ENCODE measurements around the gene PPP1R14C. TPM values are rescaled to one million over a fixed set of nuclear protein-coding genes. Genes with fewer than 3 reads are reported as not detected.

The PPP1R14C gene
- total and polyA plus RNA-seq, 2 donors (not counting 3 experiments of a cell fraction or from before 2014, with no cell fraction given), result not detected

DNA sequence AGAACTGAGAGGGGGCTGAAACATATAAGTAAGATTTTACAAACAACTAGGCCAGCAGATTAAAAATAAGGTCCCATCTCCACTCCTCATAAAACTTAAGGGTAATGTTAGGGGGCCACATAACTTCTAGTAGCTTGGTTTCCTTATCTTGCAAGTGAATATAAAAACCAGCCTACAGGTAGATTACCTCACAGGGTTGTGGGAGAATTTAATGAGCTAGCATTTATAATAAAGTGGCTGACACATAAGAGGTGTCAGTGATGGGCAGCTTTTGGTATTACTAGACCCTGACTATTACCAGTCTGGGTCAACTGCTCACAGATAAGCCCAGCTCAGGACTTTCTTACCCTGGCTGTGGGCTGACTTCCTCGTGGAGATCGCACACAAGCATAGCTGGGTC, 9.2 kb upstream of the PPP1R14C start:
- Histone ChIP-seq H3K4me2 (ENCODE audit: insufficient read depth, low read length) (no peak overlapping the region), H4K20me1 (replicated peaks; ENCODE audit: control insufficient read depth, extremely low read depth, insufficient read depth, low read length) (no peaks in the 10 kb centered on the region), H2AFZ (ENCODE audit: low read depth, low read length) (no peak overlapping the region), H3K27me3 (ENCODE audit: control insufficient read depth in 2 of 2, insufficient read depth in 2 of 2, low read length in 2 of 2) (peaks cover 0 to 2% of the 10 kb centered on the region in 2 experiments), H3K36me3 (ENCODE audit: control insufficient read depth in 2 of 2, extremely low read depth in 1 of 2, insufficient read depth in 2 of 2, low read length in 2 of 2) (no peaks in the 10 kb centered on the region), H3K4me1 (ENCODE audit: control insufficient read depth, extremely low read depth, insufficient read depth, low read length) (no peaks in the 10 kb centered on the region), H3K79me2 (ENCODE audit: control insufficient read depth, insufficient read depth, low read length) (no peaks in the 10 kb centered on the region), H3K9me1 (replicated peaks; ENCODE audit: control insufficient read depth, extremely low read depth, insufficient read depth, low read length) (no peaks in the 10 kb centered on the region), H3K27ac (ENCODE audit: insufficient read depth, low read depth, low read length) (no peak overlapping the region), H3K9me3 (replicated peaks; ENCODE audit: control insufficient read depth, insufficient read depth, low read length) (no peaks in the 10 kb centered on the region), H3K9ac (replicated peaks; ENCODE audit: extremely low read depth, insufficient read depth, low read length) (no peak overlapping the region), H3K4me3 (replicated peaks in 1 of 3; ENCODE audit: insufficient read depth in 1 of 3, low read depth in 1 of 3, low read length in 3 of 3) (no peak overlapping the region)
- no TSS peak for BruUV-seq (replicated peaks)
- intact Hi-C loops (cut with micrococcal nuclease), result no loop called here
- CTCF ChIA-PET, result interaction anchor here (1.3 kb wide), 1 partner anchor 201 kb away, joined by 3 read pairs; no protein-coding TSS in a partner anchor
- DNase-seq (ENCODE audit: low read depth, low spot score) (no peak), FAIRE-seq (no peak)
- TF ChIP-seq POLR2AphosphoS5 (IDR thresholded peaks at IDR 0.05; ENCODE audit: insufficient read depth, low read depth, low read length) (no peak), MYC (IDR thresholded peaks at IDR 0.05; ENCODE audit: low read depth, low read length) (no peak), GATA2 (IDR thresholded peaks at IDR 0.05; ENCODE audit: insufficient read depth, insufficient read length, low read depth, low read length) (no peak), EZH2 (IDR thresholded peaks at IDR 0.05; ENCODE audit: borderline replicate concordance, low read depth, low read length, severe bottlenecking) (no peak), POLR2A (IDR thresholded peaks at IDR 0.05; ENCODE audit: low read depth, low read length) (no peak), JUN (IDR thresholded peaks at IDR 0.05; ENCODE audit: borderline replicate concordance, insufficient read depth, insufficient read length, low read depth) (no peak), FOS (IDR thresholded peaks at IDR 0.05; ENCODE audit: borderline replicate concordance, insufficient read depth, low read length) (no peak)
- TF ChIP-seq, protein P1, sequence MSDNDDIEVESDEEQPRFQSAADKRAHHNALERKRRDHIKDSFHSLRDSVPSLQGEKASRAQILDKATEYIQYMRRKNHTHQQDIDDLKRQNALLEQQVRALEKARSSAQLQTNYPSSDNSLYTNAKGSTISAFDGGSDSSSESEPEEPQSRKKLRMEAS (IDR thresholded peaks at IDR 0.05; ENCODE audit: insufficient read depth, insufficient read length), result no peak
- TF ChIP-seq, protein P2, sequence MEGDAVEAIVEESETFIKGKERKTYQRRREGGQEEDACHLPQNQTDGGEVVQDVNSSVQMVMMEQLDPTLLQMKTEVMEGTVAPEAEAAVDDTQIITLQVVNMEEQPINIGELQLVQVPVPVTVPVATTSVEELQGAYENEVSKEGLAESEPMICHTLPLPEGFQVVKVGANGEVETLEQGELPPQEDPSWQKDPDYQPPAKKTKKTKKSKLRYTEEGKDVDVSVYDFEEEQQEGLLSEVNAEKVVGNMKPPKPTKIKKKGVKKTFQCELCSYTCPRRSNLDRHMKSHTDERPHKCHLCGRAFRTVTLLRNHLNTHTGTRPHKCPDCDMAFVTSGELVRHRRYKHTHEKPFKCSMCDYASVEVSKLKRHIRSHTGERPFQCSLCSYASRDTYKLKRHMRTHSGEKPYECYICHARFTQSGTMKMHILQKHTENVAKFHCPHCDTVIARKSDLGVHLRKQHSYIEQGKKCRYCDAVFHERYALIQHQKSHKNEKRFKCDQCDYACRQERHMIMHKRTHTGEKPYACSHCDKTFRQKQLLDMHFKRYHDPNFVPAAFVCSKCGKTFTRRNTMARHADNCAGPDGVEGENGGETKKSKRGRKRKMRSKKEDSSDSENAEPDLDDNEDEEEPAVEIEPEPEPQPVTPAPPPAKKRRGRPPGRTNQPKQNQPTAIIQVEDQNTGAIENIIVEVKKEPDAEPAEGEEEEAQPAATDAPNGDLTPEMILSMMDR (IDR thresholded peaks at IDR 0.05; ENCODE audit: extremely low read depth in 1 of 2, insufficient read depth in 1 of 2, low read depth in 1 of 2, low read length in 2 of 2), result no peak
- dilution Hi-C loops (cut with MboI; ENCODE audit: extremely low pct_ligation_motif_present, low sequenced_read_pairs), result no loop called here
- POLR2A ChIA-PET, result no interaction called here

Data from endothelial cell of umbilical vein (primary cell).